H9 (cell line): ENCODE data around the gene PSMB7. TPM values are rescaled to one million over a fixed set of nuclear protein-coding genes. Genes with fewer than 3 reads are reported as not detected.

Experiments used
- DNase-seq: peaks from one replicate; pipeline ENCODE4 v3.0.0-alpha.2; 2017
- H2AFZ ChIP-seq: one replicate; pipeline ENCODE4 v1.6.1; 2013; ENCODE audit warnings: mild to moderate bottlenecking, low read length, control low read depth, moderate library complexity
- H2AK5ac ChIP-seq: 2 replicates; pipeline ENCODE4 v1.6.1; 2013; ENCODE audit warnings: low read length, control low read depth, mixed read lengths; ENCODE audit not compliant: insufficient read length
- H2BK120ac ChIP-seq: one replicate; pipeline ENCODE4 v1.6.1; 2013; ENCODE audit warnings: low read depth, mild to moderate bottlenecking, low read length, control low read depth, inconsistent platforms; ENCODE audit not compliant: poor library complexity, severe bottlenecking
- H2BK12ac ChIP-seq: 2 replicates; pipeline ENCODE4 v1.6.1; 2013; ENCODE audit warnings: low read length, control low read depth, mixed read lengths, low read depth; ENCODE audit not compliant: insufficient read length
- H2BK15ac ChIP-seq: 2 replicates; pipeline ENCODE4 v1.6.1; 2013; ENCODE audit warnings: low read depth, low read length, control low read depth
- H2BK20ac ChIP-seq: one replicate; pipeline ENCODE4 v1.6.1; 2013; ENCODE audit warnings: low read depth, mild to moderate bottlenecking, low read length, control low read depth, inconsistent platforms; ENCODE audit not compliant: poor library complexity, severe bottlenecking
- H2BK5ac ChIP-seq: 2 replicates; pipeline ENCODE4 v1.6.1; 2013; ENCODE audit warnings: low read length, control low read depth, mixed read lengths; ENCODE audit not compliant: insufficient read length
- H3K14ac ChIP-seq: 2 replicates; pipeline ENCODE4 v1.6.1; 2013; ENCODE audit warnings: low read length, control low read depth; ENCODE audit not compliant: insufficient read depth
- H3K18ac ChIP-seq: 2 replicates; pipeline ENCODE4 v1.6.1; 2013; ENCODE audit warnings: low read depth, mild to moderate bottlenecking, mixed read lengths, low read length, control low read depth; ENCODE audit not compliant: insufficient read length
- H3K23ac ChIP-seq: 2 replicates; pipeline ENCODE4 v1.6.1; 2013; ENCODE audit warnings: low read length, control low read depth, mixed read lengths, low read depth; ENCODE audit not compliant: insufficient read length
- H3K23me2 ChIP-seq: 2 replicates; pipeline ENCODE4 v1.6.1; 2013; ENCODE audit warnings: low read depth, mild to moderate bottlenecking, mixed read lengths, low read length, control low read depth; ENCODE audit not compliant: insufficient read length, poor library complexity, severe bottlenecking
- H3K27ac ChIP-seq: 2 replicates; pipeline ENCODE4 v1.5.1; 2013; ENCODE audit warnings: low read length, control low read depth, mixed read lengths, low read depth; ENCODE audit not compliant: insufficient read length
- H3K27me3 ChIP-seq: 2 replicates; pipeline ENCODE4 v1.6.1; 2013; ENCODE audit warnings: low read length, control low read depth, inconsistent platforms; ENCODE audit not compliant: insufficient read depth
- H3K4ac ChIP-seq: 2 replicates; pipeline ENCODE4 v1.6.1; 2013; ENCODE audit warnings: low read depth, mild to moderate bottlenecking, control low read depth, inconsistent platforms, low read length, moderate library complexity
- H3K4me1 ChIP-seq: 2 replicates; pipeline ENCODE4 v1.6.1; 2013; ENCODE audit warnings: low read length, control low read depth, inconsistent platforms; ENCODE audit not compliant: insufficient read depth
- H3K4me2 ChIP-seq: 2 replicates; pipeline ENCODE4 v1.6.1; 2013; ENCODE audit warnings: low read length, control low read depth, mixed read lengths; ENCODE audit not compliant: insufficient read length, insufficient read depth
- H3K56ac ChIP-seq: 2 replicates; pipeline ENCODE4 v1.6.1; 2013; ENCODE audit warnings: low read depth, mild to moderate bottlenecking, mixed read lengths, low read length, control low read depth; ENCODE audit not compliant: insufficient read length
- H3K79me1 ChIP-seq: 2 replicates; pipeline ENCODE4 v1.6.1; 2013; ENCODE audit warnings: low read depth, mild to moderate bottlenecking, moderate library complexity, low read length, control low read depth, inconsistent platforms; ENCODE audit not compliant: insufficient read depth, poor library complexity, severe bottlenecking
- H3K79me2 ChIP-seq: 2 replicates; pipeline ENCODE4 v1.6.1; 2013; ENCODE audit warnings: low read length, control low read depth, inconsistent platforms; ENCODE audit not compliant: insufficient read depth
- H3K9ac ChIP-seq: 2 replicates; pipeline ENCODE4 v1.6.1; 2013; ENCODE audit warnings: low read length, control low read depth, mixed read lengths; ENCODE audit not compliant: insufficient read length; ENCODE audit errors: extremely low read depth
- H3K9me3 ChIP-seq: one replicate; pipeline ENCODE4 v1.6.1; 2013; ENCODE audit warnings: low read depth, low read length, inconsistent platforms; ENCODE audit not compliant: control insufficient read depth
- H3T11ph ChIP-seq: one replicate; pipeline ENCODE4 v1.6.1; 2013; ENCODE audit warnings: mild to moderate bottlenecking, low read length, control low read depth, inconsistent platforms
- H4K20me1 ChIP-seq: one replicate; pipeline ENCODE4 v1.6.1; 2013; ENCODE audit not compliant: control insufficient read depth, insufficient read length, insufficient read depth
- H4K5ac ChIP-seq: 2 replicates; pipeline ENCODE4 v1.6.1; 2013; ENCODE audit warnings: low read depth, mild to moderate bottlenecking, mixed read lengths, low read length, control low read depth; ENCODE audit not compliant: insufficient read length
- H4K8ac ChIP-seq: replicated peaks from 2 replicates; pipeline ENCODE4 v1.6.1; 2013; ENCODE audit warnings: low read length, control low read depth, mixed read lengths, low read depth; ENCODE audit not compliant: insufficient read length
- H4K91ac ChIP-seq: 2 replicates; pipeline ENCODE4 v1.6.1; 2013; ENCODE audit warnings: low read depth, mild to moderate bottlenecking, moderate library complexity, mixed read lengths, low read length, control low read depth; ENCODE audit not compliant: insufficient read length
- H3K27ac Mint-ChIP-seq, 3 experiments: 2 replicates in 2 of 3; 3 replicates in 1 of 3; pipeline ENCODE4 v1.8.0; 2020 to 2021; ENCODE audit warnings: mixed read lengths in 3 of 3, mild to moderate bottlenecking in 1 of 3, moderate library complexity in 1 of 3
- H3K27me3 Mint-ChIP-seq: 2 replicates; pipeline ENCODE4 v1.8.0; 2021; ENCODE audit warnings: low read depth, mild to moderate bottlenecking, moderate library complexity, mixed read lengths
- H3K36me3 Mint-ChIP-seq, 3 experiments: 2 replicates in 2 of 3; 3 replicates in 1 of 3; pipeline ENCODE4 v1.8.0; 2020 to 2021; ENCODE audit warnings: low read depth in 3 of 3, mixed read lengths in 3 of 3; ENCODE audit not compliant: insufficient read depth in 1 of 3
- H3K4me1 Mint-ChIP-seq, 2 experiments: 2 replicates each; pipeline ENCODE4 v1.8.0; 2020; ENCODE audit warnings: mixed read lengths in 2 of 2
- H3K4me3 Mint-ChIP-seq, 2 experiments: 2 replicates in 1 of 2; 3 replicates in 1 of 2; pipeline ENCODE4 v1.8.0; 2020 to 2021; ENCODE audit warnings: mild to moderate bottlenecking in 2 of 2, mixed read lengths in 2 of 2, moderate library complexity in 1 of 2
- H3K9me3 Mint-ChIP-seq, 2 experiments: 2 replicates in 1 of 2; 3 replicates in 1 of 2; pipeline ENCODE4 v1.8.0; 2020; ENCODE audit warnings: mild to moderate bottlenecking in 2 of 2, mixed read lengths in 2 of 2, moderate library complexity in 1 of 2
- CTCF ChIP-seq: fragments of 200-600 bp; sonication (generic); conservative IDR thresholded peaks from 3 replicates; pipeline ENCODE4 v1.8.0; 2021; ENCODE audit warnings: antibody characterized with exemption, mild to moderate bottlenecking
- WGBS: extraction: QIAGEN DNeasy Blood & Tissue Kit; methylation state at CpG from one replicate; pipeline ENCODE4 v1.1.7; 2013; ENCODE audit warnings: missing lambda C conversion rate, low lambda C conversion rate, mixed read lengths; ENCODE audit not compliant: insufficient read length; ENCODE audit errors: extremely low coverage; 5-methylcytosine and 5-hydroxymethylcytosine counted together
- total RNA-seq: library from RNA; stranded (reverse); gene quantifications from 2 replicates; pipeline ENCODE4 v1.2.1, GENCODE V29; 2021

Gene PSMB7
- total RNA-seq, 1 experiment from 2014 or later: 209 TPM

- Mint-ChIP-seq H3K9me3 (no peaks in the 10 kb centered on the region; a peak in 1 of 5 replicates), H3K27ac (no peak overlapping the region), H3K4me1 (peaks cover 6 to 9% of the 10 kb centered on the region in 2 experiments), H3K36me3 (peaks cover 21 to 71% (median 64%) of the 10 kb centered on the region in 3 experiments; a peak in 6 of 7 replicates), H3K4me3 (no peak overlapping the region), H3K27me3 (no peaks in the 10 kb centered on the region; the same call in 1 of the 2 replicates)
- Histone ChIP-seq H2BK12ac (no peak overlapping the region), H3K27me3 (no peaks in the 10 kb centered on the region), H3T11ph (no peak overlapping the region), H2BK5ac (no peak overlapping the region), H3K4me1 (peaks cover 2% of the 10 kb centered on the region; the same call in 1 of the 2 replicates), H4K5ac (no peak overlapping the region), H3K9me3 (no peaks in the 10 kb centered on the region), H3K14ac (no peak overlapping the region), H3K56ac (no peak overlapping the region), H4K20me1 (no peaks in the 10 kb centered on the region), H3K79me1 (no peaks in the 10 kb centered on the region), H2BK120ac (no peak overlapping the region), H4K91ac (no peak overlapping the region), H3K79me2 (peaks cover 8% of the 10 kb centered on the region; the same call in 1 of the 2 replicates), H3K4ac (no peak overlapping the region), H3K23me2 (peaks cover 4% of the 10 kb centered on the region), H3K23ac (no peak overlapping the region), H2AFZ (no peak overlapping the region), H4K8ac (no peak overlapping the region), H3K27ac (no peak overlapping the region), H2BK15ac (no peak overlapping the region), H2AK5ac (no peak overlapping the region), H2BK20ac (no peak overlapping the region), H3K4me2 (no peak overlapping the region), H3K9ac (no peak overlapping the region), H3K18ac (no peak overlapping the region)
- no peak for TF ChIP-seq CTCF
- WGBS: no CpG with 5 or more reads among the region's 5 CpGs
- no peak for DNase-seq
Measured at GRCh38 chr9:124411514-124412227, 3.6 kb downstream of the PSMB7 start.
